Measurements from ENCODE around the gene FBXW7.
A peak's percentile ranks its signal among the peaks of the same experiment; 100 is the strongest.

FBXW7 gene

DNA sequence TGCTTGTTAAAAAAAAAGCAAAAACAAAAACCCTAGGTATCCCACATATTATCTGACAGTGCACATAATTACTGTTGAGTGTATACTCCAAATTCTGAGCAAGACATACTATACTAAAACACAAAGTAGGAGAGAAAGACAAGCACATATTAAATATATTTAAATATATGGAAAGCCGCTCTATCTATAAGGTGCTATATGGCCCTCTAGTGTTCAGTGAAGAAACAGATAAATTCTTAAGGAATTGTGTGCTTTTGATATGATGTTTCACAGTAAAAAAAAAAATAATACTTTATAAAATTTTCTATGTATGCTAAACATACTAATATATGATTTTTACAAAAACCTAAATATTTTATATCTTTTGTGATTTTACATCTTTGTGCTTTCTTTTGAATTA, 137.8 kb downstream of the FBXW7 start:
- H3K27me3 ChIP-seq (replicated peaks; ENCODE audit: control insufficient read depth, insufficient read depth, low read length): no peaks in the 10 kb centered on the region
- DNase-seq (ENCODE audit: extremely low read depth, insufficient read length): no peak
- H3K36me3 ChIP-seq (ENCODE audit: control insufficient read depth, insufficient read depth, low read length): no peaks in the 10 kb centered on the region; the same call in 1 of the 2 replicates
- no peak overlapping the region for H3K4me3 ChIP-seq (replicated peaks; ENCODE audit: low read depth, low read length)
- TF ChIP-seq CTCF (IDR thresholded peaks at IDR 0.05; ENCODE audit: insufficient read depth, low read length, poor library complexity, severe bottlenecking): no peak

DNA sequence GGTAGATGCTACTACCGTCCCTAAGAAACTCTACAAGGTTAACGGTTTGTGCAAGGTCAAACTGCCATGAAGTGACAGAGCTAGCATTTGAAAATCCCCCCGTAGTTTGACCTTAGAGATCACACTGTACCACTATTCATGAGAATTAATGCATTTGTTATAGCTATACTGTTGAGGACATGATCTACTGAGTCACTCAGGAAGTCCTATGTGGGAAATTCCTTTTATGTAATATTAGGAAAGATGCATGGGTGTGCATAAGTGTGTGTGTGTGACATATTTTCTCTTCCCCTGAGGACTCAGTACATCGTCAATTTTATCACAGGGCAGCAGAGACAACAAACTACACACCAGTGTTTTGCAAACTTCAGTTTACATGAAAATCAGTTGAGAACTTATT, 141.1 kb downstream of the FBXW7 start:
- Histone ChIP-seq H3K4me3 (replicated peaks; ENCODE audit: low read depth, low read length) (no peak overlapping the region), H3K36me3 (ENCODE audit: control insufficient read depth, insufficient read depth, low read length) (no peaks in the 10 kb centered on the region; the same call in 1 of the 2 replicates), H3K27me3 (replicated peaks; ENCODE audit: control insufficient read depth, insufficient read depth, low read length) (no peaks in the 10 kb centered on the region)
- TF ChIP-seq CTCF (IDR thresholded peaks at IDR 0.05; ENCODE audit: insufficient read depth, low read length, poor library complexity, severe bottlenecking): no peak
- no peak for DNase-seq (ENCODE audit: extremely low read depth, insufficient read length)

DNA sequence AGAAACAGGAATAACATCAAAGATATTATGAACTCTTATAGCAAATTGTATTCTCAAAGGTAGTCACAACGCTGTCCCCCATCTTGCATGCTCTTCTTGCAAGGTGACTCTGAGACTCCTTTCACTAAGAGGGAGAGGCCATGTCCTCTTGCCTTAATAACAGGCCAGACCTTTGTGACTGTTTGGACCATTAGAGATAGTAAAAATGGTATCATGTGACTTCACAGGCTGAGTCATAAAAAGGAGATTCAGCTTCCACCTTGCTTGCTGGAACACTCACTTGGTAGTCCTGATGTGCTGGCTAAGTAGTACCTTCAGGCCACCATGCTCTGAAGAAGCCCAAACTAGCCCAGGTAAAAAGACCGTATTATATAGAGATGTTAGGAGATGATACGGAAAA, 143.8 kb downstream of the FBXW7 start:
- Histone ChIP-seq H3K36me3 (ENCODE audit: control insufficient read depth, insufficient read depth, low read length) (no peaks in the 10 kb centered on the region; the same call in 1 of the 2 replicates), H3K27me3 (replicated peaks; ENCODE audit: control insufficient read depth, insufficient read depth, low read length) (no peaks in the 10 kb centered on the region), H3K4me3 (replicated peaks; ENCODE audit: low read depth, low read length) (no peak overlapping the region)
- DNase-seq (ENCODE audit: extremely low read depth, insufficient read length): no peak
- TF ChIP-seq CTCF (IDR thresholded peaks at IDR 0.05; ENCODE audit: insufficient read depth, low read length, poor library complexity, severe bottlenecking): no peak

- Histone ChIP-seq H3K27me3 (replicated peaks; ENCODE audit: control insufficient read depth, insufficient read depth, low read length) (no peaks in the 10 kb centered on the region), H3K36me3 (ENCODE audit: control insufficient read depth, insufficient read depth, low read length) (no peaks in the 10 kb centered on the region; the same call in 1 of the 2 replicates), H3K4me3 (replicated peaks; ENCODE audit: low read depth, low read length) (no peak overlapping the region)
- no peak for DNase-seq (ENCODE audit: extremely low read depth, insufficient read length)
- no peak for TF ChIP-seq CTCF (IDR thresholded peaks at IDR 0.05; ENCODE audit: insufficient read depth, low read length, poor library complexity, severe bottlenecking)
Observed at GRCh38 chr4:152390216-152390615, 145.7 kb downstream of the FBXW7 start.

- no peak for DNase-seq (ENCODE audit: extremely low read depth, insufficient read length)
- Histone ChIP-seq H3K4me3 (replicated peaks; ENCODE audit: low read depth, low read length) (no peak overlapping the region), H3K36me3 (ENCODE audit: control insufficient read depth, insufficient read depth, low read length) (no peaks in the 10 kb centered on the region; the same call in 1 of the 2 replicates), H3K27me3 (replicated peaks; ENCODE audit: control insufficient read depth, insufficient read depth, low read length) (no peaks in the 10 kb centered on the region)
- no peak for TF ChIP-seq CTCF (IDR thresholded peaks at IDR 0.05; ENCODE audit: insufficient read depth, low read length, poor library complexity, severe bottlenecking)
Observed at GRCh38 chr4:152389359-152389758, 146.5 kb downstream of the FBXW7 start.

GRCh38 chr4:152385551-152385950, 150.3 kb downstream of the FBXW7 start:
- TF ChIP-seq CTCF (IDR thresholded peaks at IDR 0.05; ENCODE audit: insufficient read depth, low read length, poor library complexity, severe bottlenecking): peak; percentile 51
- no peak for DNase-seq (ENCODE audit: extremely low read depth, insufficient read length)
- H3K36me3 ChIP-seq (ENCODE audit: control insufficient read depth, insufficient read depth, low read length): no peaks in the 10 kb centered on the region
- no peak overlapping the region for H3K4me3 ChIP-seq (replicated peaks; ENCODE audit: low read depth, low read length)
- H3K27me3 ChIP-seq (replicated peaks; ENCODE audit: control insufficient read depth, insufficient read depth, low read length): no peaks in the 10 kb centered on the region

Measured in GM06990 (cell line).